ENCODE data around the gene RPS19BP1. TPM values are rescaled to one million over a fixed set of nuclear protein-coding genes. Genes with fewer than 3 reads are reported as not detected.

RPS19BP1 gene
- total RNA-seq, 4 donors from 2014 or later = 103 to 157 (median 133) TPM

- DNase-seq (ENCODE audit: low spot score) (no peak), ATAC-seq (ENCODE audit: low FRiP score) (no peak)
- TF ChIP-seq, protein P1, sequence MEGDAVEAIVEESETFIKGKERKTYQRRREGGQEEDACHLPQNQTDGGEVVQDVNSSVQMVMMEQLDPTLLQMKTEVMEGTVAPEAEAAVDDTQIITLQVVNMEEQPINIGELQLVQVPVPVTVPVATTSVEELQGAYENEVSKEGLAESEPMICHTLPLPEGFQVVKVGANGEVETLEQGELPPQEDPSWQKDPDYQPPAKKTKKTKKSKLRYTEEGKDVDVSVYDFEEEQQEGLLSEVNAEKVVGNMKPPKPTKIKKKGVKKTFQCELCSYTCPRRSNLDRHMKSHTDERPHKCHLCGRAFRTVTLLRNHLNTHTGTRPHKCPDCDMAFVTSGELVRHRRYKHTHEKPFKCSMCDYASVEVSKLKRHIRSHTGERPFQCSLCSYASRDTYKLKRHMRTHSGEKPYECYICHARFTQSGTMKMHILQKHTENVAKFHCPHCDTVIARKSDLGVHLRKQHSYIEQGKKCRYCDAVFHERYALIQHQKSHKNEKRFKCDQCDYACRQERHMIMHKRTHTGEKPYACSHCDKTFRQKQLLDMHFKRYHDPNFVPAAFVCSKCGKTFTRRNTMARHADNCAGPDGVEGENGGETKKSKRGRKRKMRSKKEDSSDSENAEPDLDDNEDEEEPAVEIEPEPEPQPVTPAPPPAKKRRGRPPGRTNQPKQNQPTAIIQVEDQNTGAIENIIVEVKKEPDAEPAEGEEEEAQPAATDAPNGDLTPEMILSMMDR (IDR thresholded peaks at IDR 0.05) = no peak
Observed at GRCh38 chr22:39559456-39560105, 27.0 kb upstream of the RPS19BP1 start.

GRCh38 chr22:39558950-39559349 is 26.4 kb upstream of the RPS19BP1 start:
- TF ChIP-seq, protein P1 (IDR thresholded peaks at IDR 0.05) = no peak
- ATAC-seq (ENCODE audit: low FRiP score) = no peak
- no peak for DNase-seq (ENCODE audit: low spot score)

GRCh38 chr22:39558254-39558727 is 25.7 kb upstream of the RPS19BP1 start:
- DNase-seq (ENCODE audit: low spot score) (no peak), ATAC-seq (ENCODE audit: low FRiP score) (no peak)
- TF ChIP-seq, protein P1 (IDR thresholded peaks at IDR 0.05) = no peak

GRCh38 chr22:39556970-39557841 is 24.7 kb upstream of the RPS19BP1 start:
- DNase-seq (ENCODE audit: low spot score) (no peak), ATAC-seq (ENCODE audit: low FRiP score) (no peak)
- TF ChIP-seq, protein P1 (IDR thresholded peaks at IDR 0.05) = no peak

DNA sequence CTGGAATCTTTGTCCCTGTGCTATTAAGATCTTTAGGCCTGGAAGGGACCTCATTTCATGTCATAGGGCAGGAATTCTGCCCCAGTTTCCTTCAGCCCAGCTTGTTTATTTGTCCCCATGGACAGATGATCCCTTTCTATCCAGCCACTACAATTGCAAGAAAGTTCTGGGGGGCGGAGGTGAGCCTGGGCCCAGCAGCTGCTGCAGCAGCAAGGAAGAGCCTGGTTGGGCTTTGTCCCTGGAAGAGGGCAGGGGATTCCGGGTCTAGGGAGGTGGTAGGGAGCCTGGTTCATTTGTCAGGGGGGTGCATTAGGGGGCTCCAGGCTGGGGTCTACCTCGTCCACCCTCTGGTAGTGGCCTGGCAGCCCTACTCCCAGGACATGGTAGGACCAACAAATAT is 21.6 kb upstream of the RPS19BP1 start:
- no peak for ATAC-seq (ENCODE audit: low FRiP score)
- TF ChIP-seq, protein P1 (IDR thresholded peaks at IDR 0.05) = no peak

DNA sequence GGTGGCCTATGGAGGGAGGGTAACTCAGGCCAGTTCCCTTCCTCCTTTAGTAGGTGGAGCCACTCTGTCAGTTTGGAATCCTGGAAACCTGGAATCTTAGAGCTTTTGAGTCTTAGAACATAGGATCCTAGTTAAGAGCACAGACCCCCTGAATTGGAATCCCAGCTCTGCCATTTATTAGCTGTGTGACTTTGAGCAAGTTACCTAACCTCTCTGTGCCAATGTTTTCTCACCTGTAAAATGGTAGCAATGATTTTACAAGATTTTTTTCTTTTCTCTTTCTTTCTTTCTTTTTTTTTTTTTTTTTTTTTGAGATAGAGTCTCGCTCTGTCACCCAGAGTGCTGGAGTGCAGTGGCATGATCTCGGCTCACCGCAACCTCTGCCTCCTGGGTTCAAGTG is 20.9 kb upstream of the RPS19BP1 start:
- DNase-seq (ENCODE audit: low spot score) (no peak), ATAC-seq (ENCODE audit: low FRiP score) (no peak)
- TF ChIP-seq, protein P1 (IDR thresholded peaks at IDR 0.05) = no peak

More for the DNA sequence above, 21.6 kb upstream of the RPS19BP1 start:
- DNase-seq (ENCODE audit: low spot score) = no peak
